Kidney capillary endothelial cell (primary cell): ENCODE data around the gene CUL1.
"Not testable (repeated sequence)": the region's sequence is repeated elsewhere in the genome, so short reads cannot be mapped to it uniquely, and the experiment has no call there.

ENCODE experiments used
- DNase-seq: peaks from one replicate; pipeline ENCODE4 v3.0.0-alpha.2; 2018; ENCODE audit warnings: low spot score

The CUL1 gene

DNA sequence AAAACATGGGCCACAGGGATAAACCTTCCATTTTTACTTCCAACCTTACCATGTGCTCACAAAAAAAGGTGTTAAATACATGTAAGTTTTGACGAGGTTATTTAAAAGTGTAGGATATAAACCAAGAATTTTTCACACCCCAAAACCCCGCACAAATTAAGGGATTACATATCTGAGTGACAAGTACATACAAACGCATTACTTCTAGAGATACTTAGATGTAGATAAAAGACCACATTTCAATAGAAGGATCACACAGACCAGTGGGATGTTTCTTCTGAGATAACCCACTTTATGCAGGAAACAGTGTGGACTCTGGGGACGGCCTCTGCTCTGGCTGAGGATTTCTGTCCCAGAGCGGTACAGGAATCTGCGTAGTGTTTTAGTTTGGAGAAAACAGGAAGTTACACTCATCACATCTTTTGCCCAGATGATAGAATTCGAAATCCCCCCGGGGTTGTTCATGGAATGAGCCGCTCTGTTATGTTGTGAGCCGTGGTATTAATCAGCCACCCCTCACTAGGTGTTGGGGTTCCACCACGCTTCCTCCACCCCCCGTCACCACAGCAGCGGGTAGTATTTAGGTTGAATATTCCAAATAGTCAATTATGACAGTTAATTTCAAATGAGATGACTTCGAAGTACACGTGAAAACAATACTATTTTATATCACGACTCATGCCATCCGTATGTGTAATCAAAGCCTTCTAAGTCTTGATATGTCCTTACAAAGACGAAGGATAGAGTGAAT, 1.3 kb upstream of the CUL1 start:
- DNase-seq, result peak; percentile 51

DNA sequence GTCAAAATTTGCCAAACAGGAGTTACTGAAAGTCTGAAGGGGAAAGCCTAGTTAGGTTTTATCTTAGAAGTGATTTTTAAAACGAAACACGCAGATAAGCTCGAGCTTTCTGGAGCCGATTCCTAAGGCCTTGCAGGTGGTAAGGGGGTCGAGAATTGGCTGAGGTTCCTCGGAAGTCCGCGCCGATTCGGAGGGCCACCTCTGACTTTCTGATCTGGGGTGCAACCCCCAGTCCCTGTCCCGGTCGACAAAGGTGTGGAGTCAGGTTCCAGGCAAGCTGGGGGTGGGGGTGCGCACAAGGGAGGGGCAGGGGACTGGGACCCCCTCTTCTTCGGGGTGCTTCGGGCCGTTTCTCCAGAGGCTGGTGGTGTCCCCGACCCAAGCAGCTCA, 701 bp upstream of the CUL1 start:
- DNase-seq, result no peak

GRCh38 chr7:148699024-148699781, 500 bp downstream of the CUL1 start:
- DNase-seq, result peak; percentile 55

DNA sequence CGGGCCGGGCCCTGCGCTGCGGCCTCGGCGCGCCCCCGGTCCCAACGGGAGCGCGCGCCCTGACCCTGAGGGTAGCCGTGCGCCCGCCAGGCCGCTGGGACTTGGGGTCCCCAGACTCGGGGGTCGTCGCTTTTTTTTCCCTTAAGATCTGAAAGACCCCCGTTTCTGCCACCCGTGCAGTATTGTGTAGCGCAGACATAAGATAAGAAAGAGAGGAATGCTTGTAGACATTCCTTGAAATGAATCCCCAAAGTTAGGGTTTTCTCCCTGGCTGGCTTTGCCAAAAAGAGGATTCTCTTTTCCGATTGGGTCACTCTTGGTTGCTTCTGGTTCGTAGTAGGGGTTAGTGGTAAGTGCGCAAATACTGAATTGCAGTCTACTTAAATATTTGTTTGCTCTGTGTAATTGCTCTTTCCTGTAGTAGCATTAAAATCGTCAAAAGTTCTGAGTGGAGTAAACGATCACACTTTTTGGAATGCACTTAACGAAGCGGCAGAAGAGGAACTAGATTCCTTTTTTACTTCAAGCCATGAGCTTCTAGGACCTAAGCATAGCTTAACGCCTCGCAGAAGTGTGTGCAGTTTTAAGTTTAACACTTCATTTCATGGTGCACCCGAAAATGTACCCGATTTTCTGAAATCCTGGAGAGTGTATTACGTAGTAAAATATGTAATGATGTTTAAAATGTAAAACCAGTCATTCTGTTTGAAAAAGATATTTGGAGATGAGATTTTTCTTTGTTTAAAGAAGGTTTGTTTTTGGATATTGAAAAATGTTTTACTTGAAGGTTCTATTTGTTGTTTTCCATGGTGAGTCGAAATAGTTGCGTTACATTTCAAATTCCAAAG, 1.3 kb downstream of the CUL1 start:
- DNase-seq, result peak; percentile 26

DNA sequence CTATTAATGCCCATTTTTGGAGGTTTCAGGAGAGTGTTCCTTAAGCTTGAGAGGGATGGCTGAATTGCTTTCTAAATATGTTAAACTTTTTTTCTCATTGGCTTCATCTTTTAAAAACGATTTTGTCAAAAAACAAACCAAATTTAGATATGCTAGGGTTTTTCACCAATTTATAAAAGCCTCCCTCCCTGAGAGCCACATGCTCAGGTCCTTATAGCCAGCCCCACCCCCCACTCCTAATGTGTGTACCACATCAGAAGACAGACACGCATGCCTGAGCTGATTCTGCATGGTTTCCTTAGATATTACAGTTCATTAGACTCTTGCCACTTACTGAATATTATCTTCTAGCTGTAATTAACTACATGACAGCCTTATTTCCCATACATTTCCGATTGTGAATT, 2.0 kb downstream of the CUL1 start:
- DNase-seq, result peak; percentile 38

- peak; percentile 16 for DNase-seq
Observed at GRCh38 chr7:148701414-148701813, 2.7 kb downstream of the CUL1 start.

- no peak for DNase-seq
Observed at GRCh38 chr7:148702876-148703670, 4.4 kb downstream of the CUL1 start.

DNA sequence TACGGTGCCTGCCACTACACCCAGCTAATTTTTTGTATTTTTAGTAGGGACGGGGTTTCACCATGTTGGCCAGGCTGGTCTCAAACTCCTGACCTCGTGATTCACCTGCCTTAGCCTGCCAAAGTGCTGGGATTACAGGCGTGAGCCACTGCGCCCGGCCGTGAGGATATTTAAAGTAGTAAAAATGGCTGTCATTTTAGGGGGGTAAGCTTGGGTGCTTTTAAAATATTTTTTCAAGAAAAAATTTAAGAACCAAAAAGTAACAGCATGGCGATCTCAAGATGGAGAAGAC, 4.9 kb downstream of the CUL1 start:
- DNase-seq, result not testable (repeated sequence)

DNA sequence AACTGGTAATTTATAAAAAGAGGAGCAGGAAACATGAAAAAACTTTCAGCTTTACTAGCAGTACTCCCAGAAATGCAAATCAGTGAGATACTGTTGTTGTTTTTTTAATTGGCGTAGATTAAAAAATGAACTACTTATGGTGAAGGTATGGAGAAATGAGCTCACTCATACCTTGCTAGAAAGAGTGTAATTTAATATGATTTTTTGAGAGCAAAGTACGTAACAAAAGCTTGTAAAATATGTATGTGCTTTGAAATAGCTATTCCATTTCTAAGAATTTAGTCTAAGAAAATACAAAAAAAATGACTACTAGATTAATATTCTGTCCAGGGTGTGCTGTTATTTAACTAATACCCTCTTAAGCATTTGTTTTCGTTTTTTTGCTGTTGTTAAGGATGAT, 5.5 kb downstream of the CUL1 start:
- no peak for DNase-seq

GRCh38 chr7:148704970-148705369, 6.3 kb downstream of the CUL1 start:
- no peak for DNase-seq

DNA sequence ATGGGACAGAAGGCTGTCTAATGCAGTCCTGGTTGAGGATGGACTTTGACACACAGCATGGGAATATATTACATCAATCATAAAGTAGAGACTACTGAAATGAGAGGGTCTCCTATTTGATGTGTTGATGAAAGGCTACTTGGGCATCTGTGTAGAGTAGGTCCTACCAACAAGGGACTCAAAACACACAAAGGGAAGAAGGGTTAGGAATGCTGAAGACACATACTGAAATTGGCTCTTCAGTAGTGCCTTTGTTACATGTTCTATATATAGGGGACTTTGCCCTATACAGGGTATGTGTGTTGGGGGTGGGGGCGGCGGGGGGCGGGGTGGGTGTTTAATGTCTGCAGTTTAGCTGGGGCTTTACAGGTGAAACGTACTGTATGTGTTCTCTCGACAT, 7.7 kb downstream of the CUL1 start:
- DNase-seq, result no peak

DNA sequence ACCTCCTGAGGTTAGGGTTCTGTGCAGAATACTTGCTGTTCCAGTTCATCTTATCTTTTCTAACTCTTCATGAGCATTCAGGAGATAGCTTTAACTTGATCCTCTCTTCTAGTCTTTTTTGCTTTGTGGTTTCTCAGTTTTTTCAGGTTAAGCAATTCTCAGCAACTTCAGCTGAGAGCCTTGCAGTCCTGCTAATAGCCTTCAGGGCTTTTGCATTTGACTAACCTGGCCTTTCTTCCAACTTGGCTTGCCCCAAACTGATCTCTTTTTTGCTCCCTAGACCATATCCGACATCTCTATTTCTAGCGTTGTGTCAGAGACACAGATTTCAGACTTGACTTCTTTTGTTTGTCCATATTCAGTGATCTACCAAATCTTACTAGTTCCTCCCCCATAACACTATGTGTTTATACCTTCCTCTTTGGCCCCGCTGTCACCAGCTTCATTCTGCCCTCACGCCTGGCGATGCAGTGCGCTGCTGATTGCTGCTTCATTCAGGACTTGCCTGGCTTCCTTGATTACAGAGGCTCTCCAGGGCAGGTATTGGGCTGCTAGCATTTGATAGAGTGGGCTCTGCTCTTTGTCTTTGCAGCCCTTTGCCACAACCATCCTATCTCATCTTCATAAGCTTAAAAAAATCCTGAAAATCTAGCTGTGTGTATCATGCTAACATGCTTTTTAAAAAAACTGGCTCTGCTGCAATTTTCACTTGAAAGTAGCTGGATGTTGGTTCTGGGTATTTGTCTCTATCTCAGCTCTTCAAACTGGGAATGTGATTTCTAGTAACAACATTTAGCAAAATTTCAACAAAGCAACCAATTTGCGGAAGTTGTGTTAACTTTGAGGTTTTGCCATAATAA, 9.6 kb downstream of the CUL1 start:
- no peak for DNase-seq

- DNase-seq, result no peak
Observed at GRCh38 chr7:148709014-148709413, 10.3 kb downstream of the CUL1 start.

GRCh38 chr7:148710426-148710825, 11.7 kb downstream of the CUL1 start:
- DNase-seq, result not testable (repeated sequence)

GRCh38 chr7:148711191-148712102, 12.7 kb downstream of the CUL1 start:
- DNase-seq, result no peak

DNA sequence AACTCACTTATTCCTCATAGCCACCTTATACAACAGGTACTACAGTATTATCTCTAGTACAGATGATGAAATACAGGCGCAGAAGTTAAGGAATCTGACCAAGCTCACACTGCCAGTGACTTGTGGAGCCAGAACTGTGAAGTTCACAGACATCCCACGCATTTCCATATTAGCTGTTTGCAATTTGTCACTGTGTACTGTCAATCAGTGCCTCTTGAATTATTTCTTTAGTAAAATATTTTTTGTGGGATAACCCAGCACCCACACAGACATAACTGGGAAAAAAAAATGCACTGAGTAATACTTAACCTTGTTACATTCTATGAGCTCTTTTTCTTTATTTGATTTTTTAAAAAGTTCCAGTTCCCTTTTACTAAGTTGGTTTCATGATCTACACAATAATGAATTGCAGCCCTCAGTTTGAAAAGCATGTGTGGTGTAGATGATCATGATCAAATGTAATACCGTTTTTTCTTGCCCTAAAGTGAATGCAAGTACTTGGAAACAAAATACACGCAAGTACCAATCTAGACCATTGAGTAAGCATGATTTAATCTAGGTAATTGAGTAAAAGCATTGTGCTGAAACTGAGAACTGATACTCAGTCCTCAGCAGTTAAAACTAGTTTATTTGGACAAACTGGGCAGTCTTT, 14.1 kb downstream of the CUL1 start:
- DNase-seq, result no peak

- DNase-seq, result no peak
Observed at GRCh38 chr7:148714498-148714897, 15.8 kb downstream of the CUL1 start.

GRCh38 chr7:148715027-148715426, 16.3 kb downstream of the CUL1 start:
- no peak for DNase-seq

GRCh38 chr7:148717266-148717793, 18.6 kb downstream of the CUL1 start:
- DNase-seq, result no peak
